CD4-positive, alpha-beta T cell (primary cell): Measurements from ENCODE around the gene MAP3K6. TPM values are rescaled to one million over a fixed set of nuclear protein-coding genes. Genes with fewer than 3 reads are reported as not detected.

Source experiments
- ATAC-seq: fragments of 200-7000 bp; cut with Tn5 transposase; one replicate; pipeline ENCODE4 v1.10.0; 2022; ENCODE audit warnings: mild to moderate bottlenecking; ENCODE audit not compliant: poor library complexity
- CTCF ChIA-PET: fragments of 350-600 bp; sonication (Branson Sonifier 250); formaldehyde crosslinking; loops from one replicate; lab custom pipeline; 2021; ENCODE audit warnings: antibody characterized with exemption, inconsistent platforms; lab: Charles Lee
- POLR2A ChIA-PET: fragments of 350-600 bp; sonication (Branson Sonifier 250); formaldehyde crosslinking; loops from one replicate; lab custom pipeline; 2021; ENCODE audit warnings: antibody characterized with exemption, inconsistent platforms; lab: Charles Lee
- DNase-seq, 14 experiments: peaks; one replicate each; pipeline ENCODE4 v3.0.0-alpha.2; 2013 to 2020; ENCODE audit warnings: mixed read lengths in 2 of 14
- H3K27ac ChIP-seq, 2 donors: one replicate each; pipeline versions ENCODE4 v1.5.1 to v1.7.0; 2013; ENCODE audit warnings: low read length in 2 of 2, low read depth in 1 of 2, mild to moderate bottlenecking in 1 of 2
- H3K27me3 ChIP-seq, 2 experiments: 1 replicate in 1 of 2; 2 replicates in 1 of 2; pipeline versions ENCODE4 v1.6.1 to v1.7.0; 2013; ENCODE audit warnings: low read length in 2 of 2, control low read depth in 1 of 2, mild to moderate bottlenecking in 1 of 2, moderate library complexity in 1 of 2; ENCODE audit not compliant: insufficient read depth in 2 of 2, control insufficient read depth in 1 of 2
- H3K36me3 ChIP-seq: one replicate; pipeline ENCODE4 v1.6.1; 2013; ENCODE audit warnings: low read length, control low read depth; ENCODE audit not compliant: insufficient read depth
- H3K4me1 ChIP-seq: one replicate; pipeline ENCODE4 v1.6.1; 2013; ENCODE audit warnings: low read length, control low read depth; ENCODE audit not compliant: insufficient read depth
- H3K4me3 ChIP-seq: one replicate; pipeline ENCODE4 v1.5.1; 2013; ENCODE audit warnings: mild to moderate bottlenecking, low read length, moderate library complexity
- H3K9me3 ChIP-seq, 2 experiments: 1 replicate in 1 of 2; 2 replicates in 1 of 2; pipeline versions ENCODE4 v1.6.1 to v1.7.0; 2013; ENCODE audit warnings: low read length in 2 of 2, mild to moderate bottlenecking in 2 of 2, control low read depth in 1 of 2, moderate library complexity in 1 of 2; ENCODE audit not compliant: control insufficient read depth in 1 of 2, insufficient read depth in 1 of 2
- H3K27ac Mint-ChIP-seq: one replicate; pipeline ENCODE4 v1.8.0; 2020; ENCODE audit warnings: mixed read lengths
- H3K27me3 Mint-ChIP-seq: one replicate; pipeline ENCODE4 v1.8.0; 2021; ENCODE audit warnings: mixed read lengths
- H3K36me3 Mint-ChIP-seq: one replicate; pipeline ENCODE4 v1.8.0; 2021; ENCODE audit warnings: low read depth, mixed read lengths
- H3K4me1 Mint-ChIP-seq: one replicate; pipeline ENCODE4 v1.8.0; 2021; ENCODE audit warnings: low read depth, mixed read lengths
- H3K4me3 Mint-ChIP-seq: one replicate; pipeline ENCODE4 v1.8.0; 2020; ENCODE audit warnings: mild to moderate bottlenecking, mixed read lengths
- H3K9me3 Mint-ChIP-seq: one replicate; pipeline ENCODE4 v1.8.0; 2020; ENCODE audit warnings: mixed read lengths
- intact Hi-C, 2 experiments: fragments of 100-400 bp; cut with DNase I in 1 of 2; cut with micrococcal nuclease in 1 of 2; formaldehyde crosslinking; loops; one replicate each; pipeline versions ENCODE4 v1.15.1 to v1.9.0; 2023 to 2025; cut with DNase I, micrococcal nuclease
- total RNA-seq, 174 experiments: library from RNA in 2 of 174; stranded (reverse) in 2 of 174; gene quantifications; one replicate each; pipeline ENCODE4 v1.2.3 and lab custom pipeline; 2021 to 2026
- TF ChIP-seq, protein P1 (sequence below): fragments of 200-600 bp; IDR thresholded peaks from one replicate; pipeline ENCODE4 v1.8.0; 2022; ENCODE audit warnings: antibody characterized with exemption, mild to moderate bottlenecking

Gene MAP3K6
- total RNA-seq, 2 experiments from 2014 or later = 8.5 to 8.8 TPM

DNA sequence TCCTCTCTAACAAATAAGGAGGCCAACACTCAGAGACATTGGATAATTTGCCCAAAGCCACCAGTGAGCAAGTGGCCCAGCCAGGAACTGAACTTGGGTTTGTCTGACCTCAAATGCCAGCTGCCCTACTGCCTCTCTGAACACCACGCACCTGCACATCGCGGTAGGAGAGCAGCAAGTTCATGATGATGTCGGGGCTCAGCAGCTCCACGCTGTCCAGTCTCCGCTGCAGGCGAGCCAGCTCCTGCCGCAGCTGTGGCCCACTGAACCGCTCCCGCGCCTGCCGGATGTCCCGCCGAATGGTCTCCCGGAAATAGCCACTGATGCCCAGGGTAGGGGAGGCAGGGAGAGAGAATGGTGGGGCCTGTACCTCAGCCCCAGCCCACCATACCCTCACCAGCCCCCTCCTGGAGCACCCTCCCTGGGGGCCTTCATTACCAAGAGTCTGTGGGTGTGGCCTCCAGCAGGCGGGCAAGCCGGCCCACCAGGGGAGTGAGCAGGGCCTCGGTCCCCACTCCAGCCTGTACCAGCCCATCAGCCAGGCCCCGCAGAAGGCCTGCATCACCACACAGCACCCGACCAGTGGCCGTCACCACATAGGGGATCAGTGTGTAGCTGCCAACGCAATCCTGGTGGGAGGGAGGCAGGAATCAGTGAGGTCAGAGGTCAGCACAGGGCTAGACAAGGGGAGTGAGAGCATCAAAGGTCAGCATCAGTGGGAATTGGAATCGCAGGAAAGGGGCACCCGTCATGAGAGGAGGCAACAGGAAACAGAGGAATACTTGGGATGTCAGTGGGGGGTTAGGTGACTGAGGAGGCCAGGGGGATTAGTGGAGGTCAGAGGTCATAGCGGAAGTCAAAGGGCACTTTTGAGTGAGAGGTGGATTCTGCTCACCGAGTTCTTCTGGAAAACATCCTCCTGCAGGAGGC is 2.7 kb downstream of the MAP3K6 start:
- intact Hi-C loops = loop anchor here (2.0 kb wide), 2 partner anchors 21 to 29 kb away; partner anchors contain the start of genes GPR3 (in 1 of the 2) and SYTL1 (in 1 of the 2)
- ATAC-seq (no peak), DNase-seq (no peak)
- H3K4me3 ChIP-seq = no peak overlapping the region
- no peaks in the 10 kb centered on the region for H3K9me3 Mint-ChIP-seq
- no peaks in the 10 kb centered on the region for H3K27me3 ChIP-seq
- H3K27me3 Mint-ChIP-seq = no peaks in the 10 kb centered on the region
- H3K36me3 Mint-ChIP-seq = no peaks in the 10 kb centered on the region
- TF ChIP-seq, protein P1, sequence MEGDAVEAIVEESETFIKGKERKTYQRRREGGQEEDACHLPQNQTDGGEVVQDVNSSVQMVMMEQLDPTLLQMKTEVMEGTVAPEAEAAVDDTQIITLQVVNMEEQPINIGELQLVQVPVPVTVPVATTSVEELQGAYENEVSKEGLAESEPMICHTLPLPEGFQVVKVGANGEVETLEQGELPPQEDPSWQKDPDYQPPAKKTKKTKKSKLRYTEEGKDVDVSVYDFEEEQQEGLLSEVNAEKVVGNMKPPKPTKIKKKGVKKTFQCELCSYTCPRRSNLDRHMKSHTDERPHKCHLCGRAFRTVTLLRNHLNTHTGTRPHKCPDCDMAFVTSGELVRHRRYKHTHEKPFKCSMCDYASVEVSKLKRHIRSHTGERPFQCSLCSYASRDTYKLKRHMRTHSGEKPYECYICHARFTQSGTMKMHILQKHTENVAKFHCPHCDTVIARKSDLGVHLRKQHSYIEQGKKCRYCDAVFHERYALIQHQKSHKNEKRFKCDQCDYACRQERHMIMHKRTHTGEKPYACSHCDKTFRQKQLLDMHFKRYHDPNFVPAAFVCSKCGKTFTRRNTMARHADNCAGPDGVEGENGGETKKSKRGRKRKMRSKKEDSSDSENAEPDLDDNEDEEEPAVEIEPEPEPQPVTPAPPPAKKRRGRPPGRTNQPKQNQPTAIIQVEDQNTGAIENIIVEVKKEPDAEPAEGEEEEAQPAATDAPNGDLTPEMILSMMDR = no peak
- H3K4me1 ChIP-seq = peaks cover 55% of the 10 kb centered on the region
- H3K27ac ChIP-seq = no peak overlapping the region
- H3K4me1 Mint-ChIP-seq = peaks cover 54% of the 10 kb centered on the region
- H3K9me3 ChIP-seq = no peaks in the 10 kb centered on the region
- peak overlapping the region; percentile 42 for H3K4me3 Mint-ChIP-seq
- ChIA-PET CTCF (no interaction called here), POLR2A (no interaction called here)
- no peak overlapping the region for H3K27ac Mint-ChIP-seq
- H3K36me3 ChIP-seq = no peaks in the 10 kb centered on the region

DNA sequence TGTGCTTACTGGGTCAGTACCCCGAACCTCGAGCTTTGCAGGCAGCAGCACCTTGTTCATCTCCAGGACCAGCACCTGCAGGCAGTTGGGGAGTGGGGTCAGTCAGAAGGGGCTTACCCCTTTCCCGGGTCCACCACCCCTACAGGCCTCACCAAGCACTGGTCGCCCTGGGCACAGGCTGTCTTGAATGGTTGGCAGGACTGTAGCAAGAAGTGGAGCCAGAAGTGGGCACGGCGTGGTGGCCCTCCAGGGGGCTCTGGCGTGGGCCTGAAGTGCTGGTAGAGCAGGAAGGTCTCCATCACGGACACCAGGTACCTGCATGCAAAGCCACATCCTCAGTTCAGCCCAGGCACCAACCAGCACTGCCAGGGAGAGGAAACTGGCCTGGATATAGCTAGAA is 5.2 kb downstream of the MAP3K6 start:
- ChIA-PET CTCF (no interaction called here), POLR2A (interaction anchor here (1.3 kb wide), 1 partner anchor 29 kb away, joined by 3 read pairs; no protein-coding TSS in a partner anchor)
- Histone ChIP-seq H3K4me3 (no peak overlapping the region), H3K27ac (no peak overlapping the region), H3K9me3 (no peaks in the 10 kb centered on the region), H3K36me3 (no peaks in the 10 kb centered on the region), H3K27me3 (no peaks in the 10 kb centered on the region), H3K4me1 (peaks cover 64% of the 10 kb centered on the region)
- no peak for DNase-seq
- H3K36me3 Mint-ChIP-seq = no peaks in the 10 kb centered on the region
- no peak for ATAC-seq
- TF ChIP-seq, protein P1 = no peak
- intact Hi-C loops = no loop called here
- no peaks in the 10 kb centered on the region for H3K9me3 Mint-ChIP-seq
- peaks cover 60% of the 10 kb centered on the region for H3K4me1 Mint-ChIP-seq
- no peak overlapping the region for H3K27ac Mint-ChIP-seq
- no peaks in the 10 kb centered on the region for H3K27me3 Mint-ChIP-seq
- H3K4me3 Mint-ChIP-seq = peak overlapping the region; percentile 75

DNA sequence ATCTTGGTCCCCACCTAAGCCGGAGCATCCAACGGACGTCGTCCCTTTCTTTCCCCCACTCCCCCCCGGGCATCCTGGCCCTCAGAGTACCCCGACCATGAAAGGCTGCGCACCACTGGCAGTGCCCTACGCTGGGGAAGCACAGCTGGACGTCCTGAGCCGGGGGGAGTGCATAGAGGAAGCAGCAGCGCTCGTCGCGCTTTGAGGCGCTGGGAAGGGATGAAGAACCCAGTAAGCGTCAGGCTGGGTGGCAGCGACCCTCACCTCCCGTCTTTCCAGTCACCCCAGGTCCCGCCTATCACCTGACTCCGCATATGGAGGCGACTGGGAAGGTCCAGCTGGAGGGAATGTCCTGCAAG is 5.7 kb downstream of the MAP3K6 start:
- H3K4me3 ChIP-seq = no peak overlapping the region
- Mint-ChIP-seq H3K9me3 (no peaks in the 10 kb centered on the region), H3K36me3 (no peaks in the 10 kb centered on the region), H3K27ac (no peak overlapping the region), H3K4me3 (peak overlapping the region; percentile 82), H3K27me3 (no peaks in the 10 kb centered on the region), H3K4me1 (peaks cover 60% of the 10 kb centered on the region)
- ChIA-PET POLR2A (interaction anchor here (1.3 kb wide), 1 partner anchor 28 kb away, joined by 3 read pairs; no protein-coding TSS in a partner anchor), CTCF (no interaction called here)
- DNase-seq (no peak), ATAC-seq (no peak)
- peaks cover 68% of the 10 kb centered on the region for H3K4me1 ChIP-seq
- intact Hi-C loops = no loop called here
- H3K27me3 ChIP-seq = no peaks in the 10 kb centered on the region
- TF ChIP-seq, protein P1 = no peak
- H3K36me3 ChIP-seq = no peaks in the 10 kb centered on the region
- H3K9me3 ChIP-seq = no peaks in the 10 kb centered on the region
- H3K27ac ChIP-seq = no peak overlapping the region
